ENCODE measurements around the gene GFPT2. TPM values are rescaled to one million over a fixed set of nuclear protein-coding genes. Genes with fewer than 3 reads are reported as not detected.
"Not testable (repeated sequence)": the region's sequence is repeated elsewhere in the genome, so short reads cannot be mapped to it uniquely, and the experiment has no call there.

The GFPT2 gene
- total and polyA plus RNA-seq, 2 of the 8 experiments (the other 6 are each of a cell fraction or from before 2014, with no cell fraction given), result 83.7 to 143 TPM

DNA sequence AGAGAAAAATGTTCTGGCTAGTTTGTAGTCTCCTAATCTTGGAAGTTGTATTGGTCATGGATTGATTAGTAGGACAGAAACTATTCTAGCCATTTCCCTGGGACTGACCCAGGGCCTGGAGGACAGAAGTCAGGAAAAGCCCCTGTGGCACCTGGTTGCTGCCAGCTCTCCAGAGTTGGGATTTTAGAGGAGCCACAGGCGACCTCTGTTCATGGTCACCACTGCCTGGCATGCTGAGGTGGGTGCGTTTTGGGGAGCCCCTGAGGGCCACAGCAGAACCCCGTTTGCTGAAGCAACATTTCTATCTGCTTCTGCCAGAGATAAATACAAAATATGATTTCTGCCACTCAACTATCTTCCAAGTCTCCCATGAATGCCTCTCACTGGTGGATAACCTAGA, 53.6 kb downstream of the GFPT2 start (continued):
- TF ChIP-seq RNF2 (IDR thresholded peaks at IDR 0.05; ENCODE audit: borderline replicate concordance, low read depth, low read length, missing control alignments, poor library complexity, severe bottlenecking), result no peak

DNA sequence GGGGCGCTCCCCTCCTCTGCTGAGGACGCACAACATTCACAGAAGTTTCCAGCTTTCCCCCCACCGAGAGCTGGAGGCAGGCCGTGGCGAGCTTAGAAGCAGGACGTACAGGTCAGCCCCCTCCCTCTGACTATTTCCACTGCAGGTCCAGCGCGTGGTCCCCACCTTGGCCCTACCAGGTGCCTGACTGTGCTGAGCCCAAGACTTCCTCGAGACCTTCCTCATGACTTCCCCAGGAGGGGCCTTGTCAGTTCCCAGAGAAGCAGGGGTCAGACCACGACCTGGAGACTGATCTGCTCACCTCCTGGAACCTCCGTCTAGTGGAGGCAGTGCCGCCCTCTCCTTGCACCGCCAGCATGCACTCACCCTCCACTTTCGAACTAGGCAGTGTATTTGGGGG, 54.1 kb downstream of the GFPT2 start:
- H3K27ac ChIP-seq (ENCODE audit: low read depth, low read length); H2BK120ac ChIP-seq (replicated peaks; ENCODE audit: low read depth, low read length); H2BK12ac ChIP-seq (ENCODE audit: low read depth, low read length); H4K91ac ChIP-seq (replicated peaks; ENCODE audit: insufficient read length, low read length); H2AFZ ChIP-seq (ENCODE audit: low read length); H3K79me2 ChIP-seq (ENCODE audit: control insufficient read depth in 1 of 2, insufficient read depth in 2 of 2, low read length in 2 of 2); H3K23ac ChIP-seq (ENCODE audit: insufficient read length); H4K20me1 ChIP-seq (replicated peaks in 1 of 2; ENCODE audit: control insufficient read depth in 1 of 2, insufficient read depth in 2 of 2, low read length in 2 of 2); POLR2A ChIA-PET (ENCODE audit: partially characterized antibody); H3K23me2 ChIP-seq (ENCODE audit: low read depth, low read length); H3K9ac ChIP-seq (replicated peaks in 1 of 4; ENCODE audit: extremely low read depth in 1 of 4, low read depth in 3 of 4, low read length in 3 of 4); H3K4ac ChIP-seq (replicated peaks; ENCODE audit: insufficient read length, low read depth, low read length); H3K79me1 ChIP-seq (ENCODE audit: low read depth, low read length); H3K18ac ChIP-seq (ENCODE audit: extremely low read depth, low read length); H3K27me3 ChIP-seq (replicated peaks in 1 of 4; ENCODE audit: control insufficient read depth in 3 of 4, extremely low read depth in 1 of 4, insufficient read depth in 3 of 4, low read length in 3 of 4); DNase-seq (ENCODE audit: low read depth in 1 of 2, low spot score in 2 of 2); H2BK5ac ChIP-seq (ENCODE audit: low read depth, low read length); H3K9me3 ChIP-seq (ENCODE audit: insufficient read depth in 2 of 2, low read depth in 1 of 2, low read length in 1 of 2); H3K4me2 ChIP-seq (ENCODE audit: insufficient read depth in 1 of 2, low read depth in 2 of 2, low read length in 2 of 2); H3K4me1 ChIP-seq (replicated peaks in 1 of 4; ENCODE audit: control insufficient read depth in 3 of 4, insufficient read depth in 4 of 4, low read length in 3 of 4); H3K56ac ChIP-seq (replicated peaks; ENCODE audit: insufficient read length, low read depth, low read length); H3K14ac ChIP-seq (ENCODE audit: insufficient read length); H2AK5ac ChIP-seq (ENCODE audit: low read depth, low read length); H3K4me3 ChIP-seq (ENCODE audit: extremely low read depth in 1 of 4, insufficient read depth in 2 of 4, low read depth in 3 of 4, low read length in 4 of 4); H2BK15ac ChIP-seq (ENCODE audit: low read length); FAIRE-seq; H4K8ac ChIP-seq (ENCODE audit: extremely low read depth, insufficient read depth, low read length); H4K5ac ChIP-seq (ENCODE audit: insufficient read length, low read depth, low read length); H2BK20ac ChIP-seq (ENCODE audit: low read length): not testable (repeated sequence)
- 87% methylated on average over 12 of the region's 14 CpGs; no CpG with 5 or more reads in 1 of the 2 experiments for WGBS, 2 experiments (ENCODE audit: extremely low coverage in 1 of 2, insufficient coverage in 1 of 2, insufficient read length in 1 of 2, insufficient replicate concordance in 2 of 2, low coverage in 1 of 2, low lambda C conversion rate in 2 of 2, missing lambda C conversion rate in 1 of 2)
- CTCF ChIA-PET (ENCODE audit: partially characterized antibody), result interaction anchor here (3.2 kb wide), 1 partner anchor 172 kb away, joined by 11 read pairs; no protein-coding TSS in a partner anchor
- H3K36me3 ChIP-seq (ENCODE audit: control insufficient read depth in 2 of 4, insufficient read depth in 4 of 4, low read length in 3 of 4), result peaks cover 8 to 33% (median 27%) of the 10 kb centered on the region in 4 experiments

All from H1 (cell line).